HEK293T (cell line): ENCODE results near the gene SNAI3.

Source experiments
- BHLHE40 ChIP-seq: fragments of 450-650 bp; IDR thresholded peaks from 2 replicates; pipeline ENCODE4 v1.6.1; 2016; ENCODE audit warnings: mild to moderate bottlenecking, moderate library complexity, borderline replicate concordance
- FOXA1 ChIP-seq: fragments of 450-650 bp; IDR thresholded peaks from 2 replicates; pipeline ENCODE4 v1.6.1; 2016; ENCODE audit warnings: mild to moderate bottlenecking
- FOXM1 ChIP-seq: fragments of 450-650 bp; IDR thresholded peaks from 2 replicates; pipeline ENCODE4 v1.6.1; 2017; ENCODE audit warnings: mild to moderate bottlenecking, borderline replicate concordance
- HDGF ChIP-seq: fragments of 450-650 bp; IDR thresholded peaks from 2 replicates; pipeline ENCODE4 v1.6.1; 2017; ENCODE audit warnings: antibody characterized with exemption, borderline replicate concordance
- NFRKB ChIP-seq: fragments of 450-650 bp; IDR thresholded peaks from 2 replicates; pipeline ENCODE4 v1.6.1; 2016; ENCODE audit warnings: mild to moderate bottlenecking, moderate library complexity
- ZNF384 ChIP-seq: fragments of 450-650 bp; IDR thresholded peaks from 2 replicates; pipeline ENCODE4 v1.6.1; 2016

DNA sequence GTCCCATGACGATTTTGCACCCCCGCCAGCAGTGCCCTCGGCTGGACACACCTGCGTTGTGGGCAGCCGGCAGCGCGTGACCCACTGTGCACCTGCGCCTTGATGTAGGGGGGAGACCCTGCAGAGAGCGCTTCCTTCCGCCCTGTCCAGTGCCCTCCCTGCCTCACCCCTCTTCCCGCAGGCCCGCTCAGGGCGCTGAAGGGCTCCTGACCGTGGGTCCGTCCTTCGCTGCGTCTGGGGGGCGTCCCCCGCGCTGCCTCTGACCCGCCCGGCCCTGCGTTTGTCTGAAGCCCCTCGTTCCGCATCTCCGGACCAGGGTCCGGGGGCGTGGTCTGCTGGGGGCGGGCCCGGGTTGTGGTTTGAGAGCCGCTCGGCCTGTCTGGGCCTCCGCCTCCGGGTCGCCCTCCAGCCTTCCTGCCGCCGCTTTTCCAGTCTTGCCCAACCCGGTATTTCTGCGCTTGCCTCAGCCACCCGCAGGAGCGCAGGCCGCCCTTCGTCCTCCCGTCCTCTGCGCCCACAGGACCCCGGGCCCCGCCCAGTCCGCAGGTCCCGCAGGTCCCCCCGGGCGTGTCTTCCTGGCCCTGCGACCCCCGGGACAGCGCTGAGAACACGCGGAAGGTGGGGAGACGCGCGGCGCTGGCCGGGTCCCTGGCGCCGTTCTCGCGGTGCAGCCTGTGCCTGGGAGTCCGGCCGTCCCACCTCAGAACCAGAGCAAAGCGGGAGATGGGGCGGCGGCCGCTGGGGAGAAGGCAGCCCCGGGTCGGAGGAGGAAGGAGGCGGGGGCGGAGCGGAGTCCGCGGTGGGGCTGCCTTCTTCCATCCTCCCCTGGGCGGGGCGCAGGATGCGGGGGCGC, 51.9 kb downstream of the SNAI3 start:
- TF ChIP-seq HDGF, result no peak
- no peak for TF ChIP-seq ZNF384
- no peak for TF ChIP-seq BHLHE40
- TF ChIP-seq NFRKB, result no peak
- TF ChIP-seq FOXM1, result no peak
- no peak for TF ChIP-seq FOXA1
